GM19372 (cell line): ENCODE results near the gene UVRAG.

Experiments used
- ATAC-seq: cut with Tn5 transposase; IDR thresholded peaks from one replicate; pipeline ENCODE4 v1.9.1; 2021; ENCODE audit warnings: mild to moderate bottlenecking, low read depth, moderate library complexity; ENCODE audit not compliant: unreplicated experiment

The UVRAG gene

GRCh38 chr11:75996523-75997442, 181.8 kb downstream of the UVRAG start:
- ATAC-seq, result no peak

DNA sequence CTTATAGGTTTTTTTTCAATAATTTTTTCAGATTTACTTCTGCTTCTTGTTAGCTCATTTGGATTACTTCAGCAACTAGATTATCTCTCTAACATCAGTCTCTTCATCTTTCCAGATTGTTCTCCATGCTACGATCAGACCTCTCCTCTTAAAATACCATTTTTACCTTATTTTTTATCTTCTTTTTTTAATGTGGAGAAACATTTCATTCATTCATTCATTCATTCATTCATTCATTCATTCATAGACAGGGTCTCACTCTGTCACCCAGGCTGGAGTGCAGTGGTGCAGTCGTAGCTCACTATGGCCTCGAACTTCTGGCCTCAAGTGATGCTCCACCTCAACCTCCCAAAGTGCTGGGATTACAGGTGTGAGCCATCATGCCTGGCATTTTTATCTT, 189.4 kb downstream of the UVRAG start:
- ATAC-seq, result no peak

- ATAC-seq, result no peak
Measured at GRCh38 chr11:76005756-76006155, 190.7 kb downstream of the UVRAG start.

DNA sequence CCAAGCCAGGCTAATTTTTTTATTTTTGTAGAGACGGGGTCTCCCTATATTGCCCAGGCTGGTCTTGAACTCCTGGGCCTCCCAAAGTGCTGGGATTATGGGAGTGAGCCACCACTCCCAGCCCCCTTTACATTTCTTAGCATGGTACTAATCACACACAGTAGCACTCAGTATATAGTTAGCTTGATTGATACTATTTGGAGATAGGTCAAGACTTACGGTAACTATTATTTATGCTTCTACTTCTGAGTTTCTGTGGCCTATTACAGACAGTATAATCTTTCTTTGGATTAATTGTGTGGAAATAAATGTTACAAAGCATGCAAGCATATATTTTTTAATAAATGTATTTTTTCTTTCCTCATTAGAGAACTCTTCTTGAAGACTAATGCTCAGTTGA, 192.2 kb downstream of the UVRAG start:
- ATAC-seq, result no peak

DNA sequence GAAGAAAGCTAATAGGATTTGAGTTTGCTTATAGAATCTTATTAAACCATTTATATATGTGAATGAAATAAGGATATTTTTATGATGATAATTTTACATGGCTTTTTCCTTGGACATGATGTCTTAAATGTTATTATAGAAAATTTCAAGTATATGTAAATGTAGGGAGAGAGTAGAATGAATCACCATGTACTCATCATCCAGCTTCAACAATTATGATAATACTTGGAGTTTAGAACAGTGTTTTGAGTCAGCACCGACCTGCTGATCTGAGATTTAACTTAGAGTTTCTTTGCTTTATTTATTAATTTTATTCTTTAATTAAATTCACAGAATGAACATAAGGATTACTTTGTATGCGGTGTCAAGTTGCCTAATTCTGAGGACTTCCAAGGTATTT, 193.5 kb downstream of the UVRAG start:
- no peak for ATAC-seq

DNA sequence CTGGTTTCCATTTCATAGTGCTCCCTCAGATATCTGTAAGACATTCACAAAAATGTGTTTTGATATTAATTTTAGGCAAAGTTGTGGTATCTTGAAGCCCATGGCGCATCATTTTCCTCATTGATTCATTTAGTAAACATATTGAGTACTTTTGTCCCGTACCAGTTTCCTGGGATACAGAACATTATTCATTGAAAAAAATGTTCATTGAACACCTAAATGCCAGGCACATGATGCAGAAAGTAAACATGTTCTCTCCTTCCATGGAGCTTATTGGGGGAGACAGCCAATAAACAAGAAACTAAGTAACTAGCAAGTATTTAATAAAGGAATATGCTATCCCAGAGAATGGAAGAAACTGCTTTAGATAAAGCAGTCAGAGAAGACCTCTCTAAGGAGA, 195.0 kb downstream of the UVRAG start:
- ATAC-seq, result no peak

DNA sequence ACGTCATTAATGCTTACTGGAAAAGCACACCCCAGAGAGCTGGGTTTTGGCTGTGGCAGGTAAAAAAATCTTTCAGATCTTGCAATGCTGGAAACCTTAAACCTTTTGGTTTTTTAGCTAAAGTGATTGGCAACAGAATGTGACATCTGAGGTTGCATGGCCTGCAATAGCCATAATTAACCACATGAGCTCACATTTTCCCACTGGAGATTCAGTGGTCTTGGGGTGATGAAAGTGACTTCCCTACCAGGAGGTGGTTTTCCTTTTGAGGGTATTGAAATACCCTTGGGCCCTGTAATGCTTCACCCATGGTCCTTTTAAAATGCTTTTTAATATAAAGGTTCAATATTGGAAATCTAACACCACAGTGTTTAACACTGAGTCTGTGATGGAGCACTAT, 198.5 kb downstream of the UVRAG start:
- ATAC-seq, result no peak

DNA sequence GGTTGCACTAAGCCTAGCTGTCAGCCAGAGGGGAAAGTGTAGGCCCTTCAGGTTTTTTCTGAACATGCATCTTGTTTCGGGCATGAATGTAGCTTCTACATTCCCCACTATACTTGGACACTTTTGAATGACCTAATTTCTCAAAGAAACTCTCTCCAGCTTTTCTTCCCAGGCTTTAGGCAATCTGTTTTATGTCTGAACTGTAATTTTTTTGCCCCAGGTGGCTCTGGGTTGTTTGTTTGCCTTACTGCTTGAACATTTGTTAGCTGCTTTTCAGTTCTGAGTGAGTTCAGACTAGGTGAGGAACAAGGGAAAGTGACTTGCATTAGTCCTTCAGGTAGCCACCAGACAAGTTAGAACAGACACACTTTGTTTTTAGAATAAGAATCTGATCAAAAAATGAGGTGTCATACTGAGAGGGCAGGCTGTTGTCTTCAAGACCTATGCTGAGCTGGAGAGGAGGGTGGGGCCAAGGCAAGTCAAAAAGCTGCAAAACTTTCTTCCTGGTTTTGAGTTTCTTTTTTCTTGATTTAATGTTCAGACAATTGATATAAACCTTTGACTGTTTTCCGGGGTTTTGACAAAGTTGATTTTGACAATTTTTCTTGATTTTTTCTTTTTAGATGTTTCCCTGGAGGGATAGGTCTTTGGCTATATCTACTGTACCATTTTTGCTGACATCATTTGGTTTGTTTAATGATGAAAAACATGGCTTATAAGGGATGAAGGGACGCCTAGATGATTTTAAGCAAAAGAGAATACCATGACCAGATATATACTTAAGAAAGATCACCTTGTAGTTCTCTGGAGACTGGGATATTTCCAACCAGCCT, 208.4 kb downstream of the UVRAG start:
- no peak for ATAC-seq

DNA sequence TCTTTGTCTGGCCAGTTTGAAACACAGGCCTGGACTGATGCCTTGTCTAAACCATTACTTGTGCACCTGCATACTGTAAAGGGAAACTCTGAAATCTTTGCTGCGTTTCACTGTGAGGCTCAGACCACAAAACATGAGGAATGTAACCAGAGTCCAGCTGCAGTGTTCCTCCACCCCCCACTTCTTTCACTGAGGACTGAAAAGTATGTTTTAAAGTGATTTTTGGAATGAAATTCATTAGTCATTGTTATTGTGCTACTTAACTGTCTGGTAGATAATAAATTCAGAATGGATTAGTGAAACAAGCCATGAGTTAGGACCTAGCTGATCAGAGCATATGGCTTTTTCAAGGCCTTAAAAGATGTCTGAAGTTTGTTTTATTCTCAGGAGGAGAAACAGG, 210.1 kb downstream of the UVRAG start:
- no peak for ATAC-seq

GRCh38 chr11:76025817-76026216, 210.8 kb downstream of the UVRAG start:
- ATAC-seq, result no peak

DNA sequence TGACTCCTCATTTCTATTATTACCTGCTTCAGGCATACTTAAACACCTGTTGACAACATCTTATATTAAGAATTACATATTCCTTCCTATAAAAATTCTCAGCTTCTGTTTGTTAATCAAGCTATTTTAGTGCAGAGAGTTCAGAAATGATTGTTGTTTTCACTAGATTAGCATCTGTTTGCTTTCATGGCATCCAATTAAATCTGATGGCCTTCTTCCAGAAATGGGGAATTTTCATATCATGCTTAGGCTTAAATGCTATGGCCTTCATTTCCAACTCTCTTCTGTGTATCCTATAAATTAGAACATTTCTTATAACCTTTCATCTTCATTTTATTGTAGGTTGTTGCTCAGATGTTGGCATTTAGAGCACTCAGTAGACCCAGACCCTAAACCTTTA, 211.3 kb downstream of the UVRAG start:
- no peak for ATAC-seq

GRCh38 chr11:76026862-76027261, 211.9 kb downstream of the UVRAG start:
- no peak for ATAC-seq

DNA sequence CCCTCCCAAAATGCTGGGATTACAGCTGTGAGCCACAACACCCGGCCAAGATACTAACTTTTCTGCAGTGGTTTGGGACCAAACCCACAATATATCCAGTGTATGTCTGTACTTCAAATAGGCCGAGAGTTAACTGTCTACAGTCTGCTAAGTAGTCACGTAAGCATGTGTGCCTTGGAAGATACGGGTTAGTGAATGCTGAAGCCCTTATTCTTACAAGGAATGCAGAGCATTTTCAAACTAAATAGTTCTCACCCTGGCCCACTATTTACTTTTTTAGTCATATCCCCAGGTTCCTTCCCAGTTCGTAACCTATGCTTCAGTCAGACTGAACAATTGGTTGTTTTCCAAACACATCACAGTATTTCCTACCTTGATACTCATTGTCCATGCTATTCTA, 215.3 kb downstream of the UVRAG start:
- no peak for ATAC-seq

DNA sequence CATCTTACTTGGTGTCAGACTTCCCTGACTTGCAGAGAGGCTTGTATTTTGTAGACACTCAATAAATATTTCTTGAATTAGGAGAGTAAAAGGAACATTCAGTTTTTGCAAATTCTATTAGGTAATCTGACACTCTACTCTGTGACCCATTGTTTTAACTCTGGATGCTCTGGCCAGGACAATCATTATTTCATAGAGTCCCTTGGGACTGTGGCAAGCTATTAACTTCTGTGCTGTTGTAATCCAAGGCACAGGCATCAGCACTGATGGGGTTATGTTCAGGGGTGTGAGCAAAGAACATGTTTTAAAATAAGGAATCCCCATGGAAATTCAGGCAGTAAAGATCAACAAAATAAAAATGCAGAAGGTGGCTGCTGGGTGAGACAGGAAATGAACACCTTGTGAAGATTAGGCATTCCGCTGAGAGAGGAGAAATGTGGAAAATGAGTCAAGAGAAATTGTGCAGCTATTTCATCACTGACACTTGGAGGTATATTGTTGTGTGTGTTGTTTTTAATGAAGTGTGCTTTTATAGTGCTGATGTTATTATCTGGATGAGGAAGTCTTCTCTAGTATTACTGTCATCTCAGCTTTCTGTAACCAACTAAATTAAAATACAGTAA, 216.1 kb downstream of the UVRAG start:
- ATAC-seq, result no peak

DNA sequence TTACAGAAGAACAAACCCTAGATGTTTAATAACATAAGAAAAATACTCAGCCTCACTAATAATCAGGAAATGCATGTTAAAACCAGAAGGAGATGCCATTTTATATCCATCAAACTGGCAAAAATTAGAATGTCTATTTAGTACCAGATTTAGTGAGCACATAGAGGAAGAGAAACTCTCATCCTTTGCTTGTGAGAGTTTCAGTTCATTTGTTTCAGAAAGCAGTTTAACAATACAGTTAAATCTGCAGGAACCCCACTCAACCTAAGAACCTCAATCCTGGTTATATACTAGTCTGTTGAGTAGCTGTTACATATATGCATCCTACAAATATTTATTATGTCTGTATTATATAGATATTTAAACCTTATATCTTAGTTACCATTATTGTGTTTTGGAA, 218.7 kb downstream of the UVRAG start:
- ATAC-seq, result no peak

DNA sequence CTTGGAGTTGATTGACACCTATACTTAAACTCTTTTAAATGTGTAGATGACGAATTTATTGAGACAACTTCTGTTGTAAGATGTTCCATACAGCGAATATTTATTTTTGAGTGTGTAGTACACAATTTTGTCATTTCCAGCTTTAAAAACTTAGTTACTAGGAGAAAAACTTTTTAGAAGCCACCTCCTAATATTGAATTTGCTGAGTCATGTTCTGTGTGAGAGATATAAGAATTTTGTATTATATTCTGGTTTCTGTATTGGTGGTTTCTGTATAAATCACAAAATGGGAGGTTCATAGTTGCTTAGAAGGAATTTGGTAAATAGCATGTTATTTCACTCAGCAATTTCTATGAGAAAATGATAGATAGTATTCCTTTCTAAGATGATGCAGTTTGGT, 220.0 kb downstream of the UVRAG start:
- ATAC-seq, result no peak

- no peak for ATAC-seq
Measured at GRCh38 chr11:76038608-76039007, 223.6 kb downstream of the UVRAG start.

GRCh38 chr11:76041208-76041607, 226.2 kb downstream of the UVRAG start:
- no peak for ATAC-seq

DNA sequence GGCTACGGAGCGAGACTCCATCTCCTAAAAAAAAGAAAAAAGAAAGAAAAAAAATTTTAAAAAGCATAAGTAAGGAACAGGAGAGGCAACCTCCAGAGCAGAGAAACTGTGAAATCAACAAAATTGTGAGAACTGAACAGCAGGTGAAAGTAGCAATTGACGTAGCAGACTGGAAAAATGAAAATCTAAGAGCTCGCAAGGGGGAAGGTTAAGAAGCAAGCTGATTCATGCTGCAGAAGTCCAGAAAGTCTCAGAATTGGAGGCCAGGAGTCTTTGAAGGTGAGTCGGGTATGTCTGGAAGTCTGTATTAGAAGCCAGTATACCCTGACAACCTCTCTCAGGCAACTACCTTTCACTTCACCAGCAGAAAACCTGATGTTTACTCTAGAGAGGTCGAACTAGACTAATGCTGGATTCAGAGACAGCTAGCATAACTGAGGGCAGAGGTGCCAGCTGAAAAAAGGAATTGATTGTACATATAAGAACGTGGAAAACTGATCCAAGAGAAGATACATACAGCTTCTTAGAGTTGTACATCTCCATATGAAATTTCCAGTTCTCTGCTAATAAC, 229.8 kb downstream of the UVRAG start:
- no peak for ATAC-seq

DNA sequence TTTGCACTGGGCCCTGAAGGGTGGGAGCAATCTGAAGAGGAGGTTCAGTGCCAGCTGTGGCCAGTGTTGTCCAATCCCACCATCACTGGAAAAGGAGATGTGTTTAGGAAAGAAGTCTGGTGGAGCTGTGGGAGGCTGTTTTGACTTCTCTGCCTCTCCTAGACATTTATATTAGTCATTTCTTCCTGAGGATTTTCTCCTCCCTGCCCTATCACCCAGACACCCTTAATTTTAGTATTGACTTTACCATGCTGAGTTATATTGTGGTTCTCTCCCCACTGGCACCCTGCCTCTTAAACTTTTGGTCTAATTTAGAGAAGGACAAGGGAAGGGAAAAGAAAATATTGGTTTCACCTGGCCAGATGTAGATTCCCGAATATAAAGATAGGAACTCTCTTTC, 232.2 kb downstream of the UVRAG start:
- no peak for ATAC-seq

DNA sequence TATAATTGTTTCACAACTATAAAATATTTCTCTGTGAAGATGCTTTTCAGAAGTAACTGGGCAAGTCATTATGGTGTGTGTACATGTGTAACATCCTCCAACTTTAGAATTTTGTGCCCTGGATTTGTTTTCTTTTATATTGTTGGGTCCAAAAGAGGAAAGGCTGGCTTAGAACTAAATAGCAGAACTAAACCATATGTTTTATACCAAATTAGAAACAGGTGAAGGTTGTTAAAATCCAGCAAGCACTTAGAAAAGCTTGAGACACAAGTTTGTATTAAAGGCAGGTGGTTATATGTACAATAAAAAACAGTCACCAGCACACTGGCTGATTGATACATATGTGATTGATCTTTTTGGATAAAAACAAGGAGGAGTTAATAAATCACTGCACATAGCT, 232.8 kb downstream of the UVRAG start:
- no peak for ATAC-seq
